Fibroblast of mammary gland (primary cell): ENCODE data around the gene NFATC1.

Experiments
- DNase-seq: peaks from one replicate; pipeline ENCODE4 v3.0.0-alpha.2; 2010; ENCODE audit warnings: low read depth
- H3K4me3 ChIP-seq: 2 replicates; pipeline ENCODE4 v1.5.1; 2011; ENCODE audit warnings: low read depth, mild to moderate bottlenecking, low read length, moderate library complexity; ENCODE audit not compliant: control insufficient read depth
- CTCF ChIP-seq: conservative IDR thresholded peaks from 2 replicates; pipeline ENCODE4 v1.5.1; 2011; ENCODE audit warnings: low read depth, low read length, inconsistent platforms; ENCODE audit not compliant: control insufficient read depth, insufficient read depth

NFATC1 gene

GRCh38 chr18:79405019-79405780 is 9.5 kb downstream of the NFATC1 start:
- no peak for DNase-seq
- TF ChIP-seq CTCF: no peak
- H3K4me3 ChIP-seq: no peak overlapping the region

- DNase-seq: no peak
- no peak for TF ChIP-seq CTCF
- H3K4me3 ChIP-seq: no peak overlapping the region
These were observed 10.2 kb downstream of the NFATC1 start for GRCh38 chr18:79405781-79406575.

- TF ChIP-seq CTCF: no peak
- H3K4me3 ChIP-seq: no peak overlapping the region
- DNase-seq: no peak
These were observed 11.0 kb downstream of the NFATC1 start for GRCh38 chr18:79406708-79407107.

GRCh38 chr18:79409313-79409712 is 13.6 kb downstream of the NFATC1 start:
- no peak for DNase-seq
- no peak for TF ChIP-seq CTCF
- H3K4me3 ChIP-seq: no peak overlapping the region

GRCh38 chr18:79410171-79410641 is 14.5 kb downstream of the NFATC1 start:
- no peak overlapping the region for H3K4me3 ChIP-seq
- DNase-seq: no peak
- TF ChIP-seq CTCF: no peak

GRCh38 chr18:79410731-79411613 is 15.2 kb downstream of the NFATC1 start:
- no peak for DNase-seq
- TF ChIP-seq CTCF: no peak

More at GRCh38 chr18:79410731-79411613, 15.2 kb downstream of the NFATC1 start:
- H3K4me3 ChIP-seq: no peak overlapping the region
